SK-N-MC (cell line): ENCODE results near the gene LDB1.

Experiments used
- DNase-seq: peaks from one replicate; pipeline ENCODE4 v3.0.0-alpha.2; 2011; ENCODE audit warnings: low read depth, low spot score
- H3K27ac ChIP-seq: fragments of 200-600 bp; sonication (generic); 2 replicates; pipeline ENCODE4 v1.5.1; 2016; ENCODE audit warnings: mixed run types
- H3K36me3 ChIP-seq: fragments of 200-600 bp; sonication (generic); 2 replicates; pipeline ENCODE4 v1.6.1; 2017; ENCODE audit warnings: antibody characterized with exemption, low read length, mixed read lengths; ENCODE audit not compliant: insufficient read depth
- H3K4me3 ChIP-seq: fragments of 200-600 bp; sonication (generic); 2 replicates; pipeline ENCODE4 v1.5.1; 2016
- H3K9ac ChIP-seq: fragments of 200-600 bp; sonication (generic); 2 replicates; pipeline ENCODE4 v1.8.0; 2017; ENCODE audit warnings: mixed run types, mixed read lengths; ENCODE audit not compliant: insufficient read length
- H3K9me3 ChIP-seq: fragments of 200-600 bp; sonication (generic); 2 replicates; pipeline ENCODE4 v1.6.1; 2017; ENCODE audit warnings: low read depth, mild to moderate bottlenecking, antibody characterized with exemption, low read length, moderate library complexity, mixed read lengths
- EZH2 ChIP-seq: fragments of 200-600 bp; sonication (generic); IDR thresholded peaks from one replicate; pipeline ENCODE4 v1.6.1; 2017; ENCODE audit warnings: antibody characterized with exemption
- FOXP2 ChIP-seq: optimal IDR thresholded peaks from 2 replicates; pipeline ENCODE3; 2011; ENCODE audit warnings: mild to moderate bottlenecking, moderate library complexity; ENCODE audit not compliant: insufficient read depth; ENCODE audit errors: extremely low read length, control extremely low read depth
- POLR2AphosphoS5 ChIP-seq: IDR thresholded peaks from 2 replicates; pipeline ENCODE4 v1.6.1; 2012; ENCODE audit warnings: mild to moderate bottlenecking, low read depth, low read length, borderline replicate concordance

Gene LDB1

GRCh38 chr10:102111276-102111675, 8.9 kb downstream of the LDB1 start:
- Histone ChIP-seq H3K36me3 (peaks cover 26% of the 10 kb centered on the region; the same call in 1 of the 2 replicates), H3K9me3 (no peaks in the 10 kb centered on the region), H3K27ac (no peak overlapping the region)

GRCh38 chr10:102109166-102110116, 10.7 kb downstream of the LDB1 start:
- H3K36me3 ChIP-seq = peaks cover 26% of the 10 kb centered on the region; the same call in 1 of the 2 replicates
- no peak overlapping the region for H3K4me3 ChIP-seq
- no peaks in the 10 kb centered on the region for H3K9me3 ChIP-seq
- no peak for TF ChIP-seq EZH2
- TF ChIP-seq POLR2AphosphoS5 = no peak
- no peak for TF ChIP-seq FOXP2
- H3K27ac ChIP-seq = no peak overlapping the region
- no peak overlapping the region for H3K9ac ChIP-seq
- DNase-seq = no peak

More at GRCh38 chr10:102111276-102111675, 8.9 kb downstream of the LDB1 start:
- Histone ChIP-seq H3K9ac (no peak overlapping the region), H3K4me3 (no peak overlapping the region)
- no peak for DNase-seq
- TF ChIP-seq EZH2 (no peak), POLR2AphosphoS5 (no peak), FOXP2 (no peak)

DNA sequence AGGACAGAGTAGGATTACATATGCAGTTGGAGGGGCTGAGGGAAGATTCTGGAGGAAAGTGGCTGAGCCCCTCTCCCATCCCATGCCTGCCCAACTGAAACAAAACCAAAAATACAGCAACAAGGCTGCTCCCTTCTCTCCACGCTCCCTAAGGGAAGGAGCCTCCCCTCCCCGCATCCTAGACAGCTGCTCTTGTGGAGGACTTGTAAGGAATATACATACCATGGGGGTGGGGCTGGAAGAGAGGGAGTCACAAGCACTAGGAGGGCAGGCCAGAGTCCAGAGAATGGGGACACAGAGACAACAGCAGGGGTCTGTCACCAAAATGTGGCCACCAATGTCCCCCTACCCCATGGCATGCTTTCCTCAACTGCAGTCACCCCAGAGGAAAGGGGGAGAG, 13.2 kb downstream of the LDB1 start:
- Histone ChIP-seq H3K36me3 (peaks cover 26% of the 10 kb centered on the region; the same call in 1 of the 2 replicates), H3K27ac (no peak overlapping the region), H3K9ac (no peak overlapping the region), H3K4me3 (no peak overlapping the region), H3K9me3 (no peaks in the 10 kb centered on the region)
- TF ChIP-seq POLR2AphosphoS5 (no peak), EZH2 (no peak), FOXP2 (no peak)
- no peak for DNase-seq

GRCh38 chr10:102102421-102102820, 17.7 kb downstream of the LDB1 start:
- H3K36me3 ChIP-seq = no peaks in the 10 kb centered on the region
- H3K9ac ChIP-seq = no peak overlapping the region
- no peak for DNase-seq
- no peak overlapping the region for H3K27ac ChIP-seq
- TF ChIP-seq FOXP2 (no peak), EZH2 (no peak), POLR2AphosphoS5 (no peak)
- H3K9me3 ChIP-seq = no peaks in the 10 kb centered on the region
- no peak overlapping the region for H3K4me3 ChIP-seq

DNA sequence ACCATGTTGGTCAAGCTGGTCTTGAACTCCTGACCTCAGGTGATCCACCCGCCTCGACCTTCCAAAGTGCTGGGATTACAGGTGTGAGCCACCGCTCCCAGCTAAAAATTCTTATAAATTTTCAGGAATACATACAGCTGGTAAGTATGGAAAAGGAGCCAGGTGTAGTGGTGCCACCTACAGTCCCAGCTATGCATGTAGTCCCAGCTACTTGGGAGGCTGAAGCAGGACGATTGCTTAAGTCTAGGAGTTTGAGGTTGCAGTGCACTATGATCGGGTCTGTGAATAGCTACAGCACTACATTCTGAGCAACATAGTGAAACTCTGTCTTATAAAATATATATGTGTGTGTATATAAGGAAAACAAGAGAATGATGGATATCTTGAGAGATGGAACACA, 19.0 kb downstream of the LDB1 start:
- TF ChIP-seq POLR2AphosphoS5 (no peak), FOXP2 (no peak)
- H3K36me3 ChIP-seq = no peaks in the 10 kb centered on the region
- no peak for DNase-seq
- H3K9me3 ChIP-seq = no peaks in the 10 kb centered on the region
- H3K4me3 ChIP-seq = no peak overlapping the region
- H3K27ac ChIP-seq = no peak overlapping the region
- no peak overlapping the region for H3K9ac ChIP-seq

DNA sequence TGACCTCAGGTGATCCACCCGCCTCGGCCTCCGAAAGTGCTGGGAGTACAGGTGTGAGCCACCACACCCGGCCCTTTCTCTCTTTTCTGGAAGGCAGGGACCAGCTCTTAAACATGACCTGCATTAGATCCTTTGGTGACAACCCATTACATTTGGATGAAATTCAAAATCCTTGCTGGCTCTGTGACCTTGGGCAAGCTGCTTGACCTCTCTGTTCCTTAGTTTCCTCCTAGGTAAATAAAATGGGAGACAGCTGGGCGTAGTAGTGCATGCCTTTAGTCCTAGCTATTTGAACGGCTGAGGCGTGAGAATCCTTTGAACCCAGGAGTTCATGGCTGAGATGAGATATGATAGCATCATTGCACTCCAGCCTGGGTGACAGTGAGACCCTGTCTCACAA, 23.7 kb downstream of the LDB1 start:
- H3K4me3 ChIP-seq = no peak overlapping the region
- no peak overlapping the region for H3K27ac ChIP-seq
- H3K36me3 ChIP-seq = no peaks in the 10 kb centered on the region
- no peak for DNase-seq
- H3K9me3 ChIP-seq = no peaks in the 10 kb centered on the region
- TF ChIP-seq FOXP2 = no peak
- no peak for TF ChIP-seq EZH2
- TF ChIP-seq POLR2AphosphoS5 = no peak
- H3K9ac ChIP-seq = no peak overlapping the region

- no peaks in the 10 kb centered on the region for H3K36me3 ChIP-seq
- TF ChIP-seq EZH2 (no peak), POLR2AphosphoS5 (no peak), FOXP2 (no peak)
- no peak overlapping the region for H3K9ac ChIP-seq
- no peak overlapping the region for H3K27ac ChIP-seq
- H3K9me3 ChIP-seq = no peaks in the 10 kb centered on the region
- H3K4me3 ChIP-seq = no peak overlapping the region
- no peak for DNase-seq
Measured at GRCh38 chr10:102090772-102091171, 29.4 kb downstream of the LDB1 start.

DNA sequence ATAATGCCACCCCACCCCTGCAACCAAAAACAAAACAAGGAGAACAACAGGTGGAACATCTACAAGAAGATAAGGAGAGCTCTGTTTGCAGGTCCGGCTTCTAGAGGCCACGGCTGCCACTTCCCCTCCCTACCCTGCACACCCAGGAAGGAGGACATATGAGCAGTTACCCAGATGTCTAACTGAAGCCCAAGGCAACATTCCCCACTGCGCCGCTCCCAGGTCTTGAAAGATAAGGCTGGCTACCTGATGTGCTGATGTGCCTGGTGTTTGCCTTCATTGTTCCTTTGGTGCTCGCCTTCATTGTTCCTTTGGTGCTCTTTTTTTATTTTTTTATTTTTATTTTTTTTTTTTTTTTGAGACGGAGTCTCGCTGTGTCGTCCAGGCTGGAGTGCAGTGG, 34.0 kb downstream of the LDB1 start:
- H3K27ac ChIP-seq = no peak overlapping the region
- TF ChIP-seq EZH2 (no peak), FOXP2 (no peak), POLR2AphosphoS5 (no peak)
- DNase-seq = no peak
- no peaks in the 10 kb centered on the region for H3K36me3 ChIP-seq
- no peaks in the 10 kb centered on the region for H3K9me3 ChIP-seq
- no peak overlapping the region for H3K9ac ChIP-seq
- H3K4me3 ChIP-seq = no peak overlapping the region

- Histone ChIP-seq H3K27ac (no peak overlapping the region), H3K36me3 (no peaks in the 10 kb centered on the region), H3K4me3 (no peak overlapping the region), H3K9me3 (no peaks in the 10 kb centered on the region), H3K9ac (no peak overlapping the region)
- TF ChIP-seq POLR2AphosphoS5 (no peak), EZH2 (no peak), FOXP2 (no peak)
- no peak for DNase-seq
Measured at GRCh38 chr10:102085336-102085735, 34.8 kb downstream of the LDB1 start.

GRCh38 chr10:102083541-102083940, 36.6 kb downstream of the LDB1 start:
- TF ChIP-seq EZH2 = no peak
- TF ChIP-seq POLR2AphosphoS5 = no peak
- TF ChIP-seq FOXP2 = no peak
- Histone ChIP-seq H3K27ac (no peak overlapping the region), H3K9ac (no peak overlapping the region), H3K9me3 (no peaks in the 10 kb centered on the region), H3K36me3 (no peaks in the 10 kb centered on the region), H3K4me3 (no peak overlapping the region)
- DNase-seq = no peak
